GM19043 (cell line): ENCODE measurements around the gene VTI1A.
A peak's percentile ranks its signal among the peaks of the same experiment; 100 is the strongest.
"Not testable (repeated sequence)": the region's sequence is repeated elsewhere in the genome, so short reads cannot be mapped to it uniquely, and the experiment has no call there.

Experiments used
- ATAC-seq: cut with Tn5 transposase; IDR thresholded peaks from one replicate; pipeline ENCODE4 v1.9.1; 2021; ENCODE audit warnings: low read depth; ENCODE audit not compliant: unreplicated experiment

The VTI1A gene

DNA sequence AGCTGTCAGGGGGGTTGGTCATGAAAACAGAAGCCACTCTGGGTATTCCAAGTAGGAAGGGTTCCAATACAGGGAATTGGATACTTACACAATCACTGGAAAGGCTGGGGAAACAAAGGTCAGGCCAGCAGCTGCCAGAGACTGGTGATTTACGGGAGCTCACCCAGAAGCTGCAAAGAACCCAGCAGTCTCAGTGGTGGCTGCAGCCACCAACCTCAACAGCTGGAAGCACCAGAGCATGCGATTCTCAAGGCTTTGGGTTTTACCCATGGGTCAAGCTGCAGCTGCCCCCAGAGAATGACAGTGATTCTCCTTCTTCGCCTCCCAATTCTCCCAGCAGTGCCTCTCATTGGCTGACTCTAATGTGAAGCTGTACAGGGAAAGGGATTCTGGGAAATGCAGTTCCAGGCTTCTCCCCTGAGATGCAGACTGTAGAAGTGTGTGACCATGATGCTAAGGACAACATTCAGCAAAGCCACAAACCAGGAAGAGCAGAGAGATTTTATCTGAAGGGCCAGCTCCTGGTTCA lies 395.9 kb downstream of the VTI1A start:
- peak; percentile 84 for ATAC-seq

- ATAC-seq, result no peak
Measured at GRCh38 chr10:112843623-112844022, 396.6 kb downstream of the VTI1A start.

GRCh38 chr10:112844681-112845544 lies 397.9 kb downstream of the VTI1A start:
- ATAC-seq, result no peak

- no peak for ATAC-seq
Measured at GRCh38 chr10:112847778-112848177, 400.8 kb downstream of the VTI1A start.

- ATAC-seq, result no peak
Measured at GRCh38 chr10:112848228-112848627, 401.2 kb downstream of the VTI1A start.

DNA sequence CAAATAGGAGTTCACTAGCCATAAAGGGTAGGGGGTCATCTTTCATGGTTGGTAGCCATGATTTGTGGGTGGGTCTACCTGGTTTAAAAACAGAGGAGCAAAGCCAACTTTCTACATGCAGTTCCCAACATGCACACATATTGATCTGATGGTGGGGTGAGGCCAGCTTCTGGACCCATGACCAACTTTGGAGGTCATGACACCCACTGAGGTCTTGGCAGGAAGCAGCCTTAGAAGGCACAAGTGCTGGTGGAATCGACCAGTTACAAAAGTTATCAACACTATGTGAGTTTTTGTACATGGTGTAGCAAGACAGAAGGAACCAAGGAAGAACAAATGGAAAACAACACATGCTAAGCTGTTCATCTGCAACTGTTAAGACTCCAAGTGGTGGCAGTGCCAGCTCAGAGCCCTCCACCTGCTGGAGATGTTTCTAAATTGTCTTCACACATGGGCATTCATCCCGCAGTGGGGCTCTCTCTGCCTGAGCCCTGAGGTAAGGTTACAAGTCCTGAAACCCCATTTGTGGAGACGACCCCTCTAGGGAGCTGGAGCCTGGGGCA lies 401.9 kb downstream of the VTI1A start:
- ATAC-seq, result no peak

GRCh38 chr10:112849546-112849945 lies 402.5 kb downstream of the VTI1A start:
- ATAC-seq, result no peak

DNA sequence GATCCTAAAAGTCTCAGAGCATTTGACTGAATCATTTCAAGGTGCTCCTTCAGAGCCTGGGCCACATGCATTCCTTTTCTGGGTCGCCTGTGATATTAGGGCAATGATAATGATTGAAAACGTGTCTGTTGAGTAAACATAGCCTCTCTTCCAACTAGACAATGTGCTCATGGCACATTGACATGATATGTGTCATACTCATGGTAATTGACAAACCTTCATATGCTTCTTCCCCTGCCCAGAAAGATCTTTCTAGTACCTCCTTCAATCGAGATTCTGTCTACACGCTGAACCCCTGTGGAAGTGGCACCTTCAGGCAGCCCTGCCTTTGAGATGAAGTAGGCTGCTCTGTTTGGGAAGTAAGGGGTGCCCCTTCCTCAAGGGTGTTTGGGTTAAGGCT lies 404.2 kb downstream of the VTI1A start:
- ATAC-seq, result no peak

DNA sequence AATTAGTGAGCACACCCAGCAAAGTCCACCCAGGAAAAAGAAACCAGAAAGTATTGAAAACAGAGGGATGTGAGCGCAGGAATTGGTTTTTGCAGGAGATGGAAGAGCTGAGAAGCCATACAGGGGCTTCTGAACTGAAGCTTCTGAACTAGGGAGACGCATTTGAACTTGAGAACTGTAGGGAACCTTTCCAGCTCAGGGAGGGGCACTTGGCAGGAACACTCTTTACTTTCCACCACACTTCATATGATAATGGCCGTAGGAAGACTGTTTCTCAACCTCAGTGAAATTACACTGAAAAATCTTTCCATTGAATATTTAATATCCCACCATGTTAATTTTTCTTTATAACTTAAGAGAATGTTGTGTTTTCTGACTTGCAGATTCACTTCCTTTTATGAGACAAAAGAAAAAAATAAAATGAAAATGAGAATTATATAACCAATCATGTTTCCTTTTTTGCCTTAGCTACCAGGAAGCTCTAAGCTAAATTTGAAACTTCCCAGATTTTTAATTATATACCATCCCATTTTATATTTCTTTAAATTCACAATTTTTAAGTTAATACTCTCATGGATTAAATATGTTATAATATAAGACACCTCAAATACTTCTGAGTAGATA lies 404.7 kb downstream of the VTI1A start:
- ATAC-seq, result no peak

DNA sequence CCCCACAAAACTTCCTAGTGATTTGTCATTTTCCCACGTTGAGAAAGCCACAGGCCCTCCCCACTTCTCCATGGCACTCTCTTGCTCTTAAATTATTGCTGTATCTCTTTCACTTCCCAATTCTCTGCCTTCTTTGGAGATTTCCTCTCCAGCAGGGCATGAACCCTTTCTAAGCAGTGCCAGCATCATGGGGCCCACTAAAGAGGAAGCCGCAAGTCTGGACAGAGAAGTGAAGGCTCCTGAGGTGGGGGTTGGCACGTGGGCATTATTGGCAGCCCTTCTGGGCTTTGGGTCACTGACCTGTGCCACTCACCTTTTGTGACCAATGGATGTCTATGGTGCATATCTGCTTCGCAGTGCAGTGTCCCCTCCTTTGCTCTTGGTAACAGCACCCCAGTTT lies 405.3 kb downstream of the VTI1A start:
- no peak for ATAC-seq

DNA sequence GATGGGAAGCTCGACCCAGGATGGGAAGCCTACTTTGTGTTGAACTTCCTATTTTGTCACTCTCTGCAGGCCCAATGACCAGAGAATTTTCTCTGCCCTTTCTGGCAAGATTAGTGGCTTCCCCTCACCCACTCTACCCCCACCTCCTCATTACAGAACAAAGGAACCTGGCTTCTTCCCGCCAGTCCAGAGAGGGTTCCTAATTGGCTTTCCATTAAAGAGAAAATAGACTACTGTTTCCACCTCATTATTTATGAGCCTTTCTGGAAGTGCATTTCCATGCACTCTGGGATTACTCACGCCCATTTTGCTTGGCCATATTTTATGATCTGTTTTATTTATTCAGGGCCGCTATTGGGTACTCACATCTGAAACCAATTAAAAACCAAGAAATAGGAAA lies 408.1 kb downstream of the VTI1A start:
- ATAC-seq, result no peak

- no peak for ATAC-seq
Measured at GRCh38 chr10:112857493-112857892, 410.5 kb downstream of the VTI1A start.

DNA sequence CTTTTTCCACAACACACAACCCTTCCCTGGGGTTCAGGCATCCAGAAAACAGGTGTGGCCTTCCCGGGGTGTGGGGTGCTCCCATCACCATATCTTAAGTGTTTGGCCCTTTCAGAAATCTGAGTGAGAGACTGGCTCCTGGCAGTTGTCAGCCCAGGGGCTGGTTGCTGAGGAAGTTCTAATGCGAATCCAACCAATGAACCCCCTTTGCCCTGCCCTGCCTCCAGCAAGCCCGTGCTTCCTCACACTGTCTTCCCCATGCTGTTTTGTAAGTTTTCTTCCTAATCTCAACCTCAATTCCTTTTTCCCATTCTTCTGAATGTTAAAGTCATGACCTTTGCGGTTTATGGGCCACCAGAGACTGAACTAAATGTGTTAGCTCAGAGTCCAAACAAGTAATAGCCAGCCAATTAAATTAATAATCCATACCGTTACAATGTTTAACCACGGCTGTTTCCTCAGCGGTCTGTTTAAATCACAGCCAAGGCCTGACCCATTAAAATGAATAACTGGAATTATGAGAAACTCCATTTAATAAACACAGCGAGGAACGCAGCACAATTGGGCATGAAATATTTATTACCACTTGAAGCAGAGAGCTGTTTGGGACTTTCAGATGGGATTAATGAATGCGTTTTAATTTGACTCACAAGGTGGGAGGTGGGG lies 412.1 kb downstream of the VTI1A start:
- ATAC-seq, result no peak

- no peak for ATAC-seq
Measured at GRCh38 chr10:112859793-112860192, 412.8 kb downstream of the VTI1A start.

- not testable (repeated sequence) for ATAC-seq
Measured at GRCh38 chr10:112863461-112863860, 416.4 kb downstream of the VTI1A start.
